GM18508 (cell line): ENCODE measurements around the gene STIM1.
A peak's percentile ranks its signal among the peaks of the same experiment; 100 is the strongest.

Experiments
- ATAC-seq: cut with Tn5 transposase; IDR thresholded peaks from one replicate; pipeline ENCODE4 v1.9.1; 2021; ENCODE audit warnings: moderate number of reproducible peaks; ENCODE audit not compliant: insufficient read depth, unreplicated experiment

STIM1 gene

DNA sequence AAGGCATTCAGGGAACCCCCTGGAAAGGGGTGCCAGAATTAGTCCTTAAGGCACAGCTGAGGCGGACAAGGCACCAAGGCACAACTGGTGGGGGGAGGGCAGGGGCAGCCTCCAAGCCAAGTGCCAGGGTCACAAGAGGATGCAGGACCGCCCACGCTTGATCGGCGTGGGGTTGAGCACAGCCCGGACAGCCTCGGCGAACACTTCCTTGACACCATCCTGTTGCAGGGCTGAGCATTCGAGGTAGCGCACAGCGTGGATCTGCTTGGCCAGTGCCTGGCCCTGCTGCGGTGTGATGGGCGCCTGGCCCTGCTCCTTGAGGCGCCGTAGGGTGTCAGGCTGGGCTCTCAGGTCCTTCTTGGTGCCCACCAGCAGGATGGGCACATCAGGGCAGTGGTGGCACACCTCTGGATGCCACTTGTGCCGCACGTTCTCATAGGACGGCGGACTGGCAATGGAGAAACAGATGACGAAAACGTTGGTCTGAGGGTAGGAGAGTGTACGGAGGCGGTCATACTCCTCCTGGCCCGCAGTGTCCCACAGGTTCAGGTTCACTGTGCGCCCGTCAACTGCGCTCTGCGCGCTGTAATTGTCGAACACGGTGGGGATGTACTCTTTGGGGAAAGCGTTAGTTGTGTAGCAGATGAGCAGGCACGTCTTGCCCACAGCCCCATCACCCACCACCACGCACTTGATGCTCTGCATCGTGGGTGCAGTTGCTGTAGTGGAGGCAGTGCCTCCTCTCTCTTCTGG, 27.9 kb upstream of the STIM1 start:
- no peak for ATAC-seq

GRCh38 chr11:3830088-3830487, 25.4 kb upstream of the STIM1 start:
- no peak for ATAC-seq

- ATAC-seq: no peak
Measured at GRCh38 chr11:3830730-3831129, 24.7 kb upstream of the STIM1 start.

GRCh38 chr11:3831378-3832239, 23.9 kb upstream of the STIM1 start:
- no peak for ATAC-seq

DNA sequence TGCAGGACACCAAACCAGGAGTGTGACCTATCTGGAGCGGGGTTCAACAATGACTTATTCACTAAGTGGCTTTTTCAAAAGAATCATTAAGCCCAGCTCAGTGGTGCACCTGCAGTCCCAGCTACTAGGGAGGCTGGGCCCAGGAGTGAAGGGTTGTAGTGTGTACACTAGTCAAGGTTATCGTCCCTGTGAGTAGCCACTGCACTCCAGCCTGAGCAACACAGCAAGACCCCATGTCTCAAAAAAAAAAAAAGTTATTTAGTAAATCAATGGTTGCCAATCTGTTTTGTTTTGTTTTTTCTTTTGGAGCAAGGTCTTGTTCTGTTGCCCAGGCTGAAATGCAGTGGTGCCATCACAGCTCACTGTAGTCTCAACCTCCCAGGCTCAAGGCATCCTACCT, 22.6 kb upstream of the STIM1 start:
- ATAC-seq: no peak

DNA sequence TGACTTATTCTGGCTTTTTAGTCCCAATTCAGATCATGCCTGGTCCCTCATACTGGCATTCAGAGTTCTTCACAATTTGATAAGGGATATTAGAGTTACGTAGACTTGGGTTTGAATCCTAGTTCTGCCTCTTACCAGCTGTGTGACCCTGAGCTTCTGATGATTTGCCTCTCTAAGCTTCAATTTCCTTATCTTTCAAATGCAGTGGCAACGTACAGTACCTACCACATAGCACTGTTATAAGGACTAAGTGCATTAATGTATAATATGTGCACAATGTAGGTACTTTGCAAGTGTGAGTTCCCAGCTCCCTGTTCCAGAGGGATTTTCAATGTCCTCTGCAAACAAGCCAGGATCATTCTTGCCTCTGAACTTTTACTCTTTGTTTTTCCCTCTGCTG, 22.0 kb upstream of the STIM1 start:
- ATAC-seq: no peak

DNA sequence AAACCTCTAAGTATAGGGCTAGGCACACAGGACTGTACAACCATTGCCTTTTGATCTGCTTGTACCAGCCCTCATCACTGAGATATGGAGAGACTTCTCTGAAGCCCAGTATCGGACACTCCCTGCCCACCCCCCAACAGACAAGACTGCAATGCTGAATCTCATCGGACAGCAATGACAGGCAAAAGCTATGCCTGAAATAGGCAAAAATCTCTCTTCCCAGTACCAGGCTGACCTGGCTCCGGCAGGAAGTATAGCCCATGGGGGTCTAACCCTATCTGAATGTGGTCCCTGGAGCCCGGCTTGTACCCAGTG, 21.2 kb upstream of the STIM1 start:
- no peak for ATAC-seq

DNA sequence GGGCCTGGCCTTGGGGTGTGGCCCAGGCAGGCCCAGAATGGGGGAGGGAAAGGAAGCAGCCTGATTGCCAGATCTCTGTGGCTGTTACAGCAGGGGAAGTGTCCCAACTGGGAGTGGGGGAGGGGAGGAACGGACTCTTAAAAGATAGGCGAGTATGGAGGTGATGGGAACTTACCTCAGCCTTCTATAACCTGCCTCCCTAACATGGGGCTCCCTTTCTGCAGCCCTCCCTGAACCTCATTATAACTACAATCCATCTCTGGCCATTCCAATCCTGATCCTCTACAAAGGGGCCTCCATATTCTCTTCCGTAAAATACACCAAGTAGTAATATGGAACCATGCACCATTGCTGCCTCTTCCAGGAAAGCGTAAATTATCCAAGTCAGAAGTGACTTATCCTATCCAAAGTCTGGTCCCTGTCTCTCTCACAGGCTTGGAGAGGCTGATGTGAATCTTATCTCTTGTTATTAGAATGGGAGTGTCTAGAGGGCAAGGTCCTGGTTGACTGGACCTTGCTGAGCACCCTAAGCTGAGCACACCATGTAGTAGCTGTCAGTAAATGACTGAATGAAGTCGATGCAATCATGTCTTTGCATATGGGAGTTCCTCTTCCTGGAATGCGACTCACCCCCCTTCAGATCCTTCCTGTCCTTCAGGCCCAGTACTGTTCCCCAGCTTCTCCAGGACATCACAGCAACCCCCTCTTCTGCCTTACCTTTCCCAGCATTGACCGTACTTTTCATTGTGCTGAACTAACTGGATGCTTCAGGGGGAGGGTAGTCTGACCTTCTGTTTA, 20.6 kb upstream of the STIM1 start:
- ATAC-seq: no peak

GRCh38 chr11:3835751-3836150, 19.7 kb upstream of the STIM1 start:
- no peak for ATAC-seq

DNA sequence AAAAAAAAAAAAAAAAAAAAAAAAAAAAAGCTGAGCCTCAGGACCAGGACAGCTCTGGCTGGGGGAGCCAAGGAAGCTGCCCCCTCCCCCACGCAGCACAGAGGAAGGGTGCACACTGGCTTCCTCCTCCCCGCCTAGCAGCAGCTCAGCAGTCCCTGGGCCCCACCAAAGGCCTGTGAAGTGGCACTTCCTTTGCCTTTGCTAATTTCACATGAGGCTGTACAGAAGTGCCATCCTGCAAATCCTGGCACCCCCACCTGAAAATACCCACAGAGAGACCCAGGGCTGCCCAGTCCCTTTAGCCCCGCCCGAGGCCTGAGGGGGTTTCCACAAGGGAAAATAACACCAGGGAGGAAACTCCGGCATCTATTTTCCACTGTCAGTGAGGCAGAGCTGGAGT, 18.6 kb upstream of the STIM1 start:
- no peak for ATAC-seq

- no peak for ATAC-seq
Measured at GRCh38 chr11:3837793-3838192, 17.7 kb upstream of the STIM1 start.

DNA sequence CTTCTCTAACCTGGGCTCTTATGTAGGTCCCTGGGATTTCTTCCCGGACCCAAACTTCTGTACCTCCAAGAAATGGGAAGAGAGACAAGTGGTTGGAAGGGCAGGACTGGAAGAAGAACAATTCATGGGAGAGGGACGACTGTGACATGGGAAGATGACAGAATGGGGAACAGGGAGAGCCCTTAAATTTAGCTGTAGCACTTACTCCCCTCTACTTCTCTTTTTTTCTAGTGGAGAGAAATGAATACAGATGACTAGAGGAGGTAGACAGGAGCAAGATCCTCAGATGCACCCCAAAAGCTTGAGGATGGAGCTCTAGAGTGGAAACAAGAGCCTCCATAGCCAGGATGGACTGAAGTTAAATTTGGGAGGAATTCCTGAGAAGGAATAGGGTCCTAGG, 17.0 kb upstream of the STIM1 start:
- no peak for ATAC-seq

DNA sequence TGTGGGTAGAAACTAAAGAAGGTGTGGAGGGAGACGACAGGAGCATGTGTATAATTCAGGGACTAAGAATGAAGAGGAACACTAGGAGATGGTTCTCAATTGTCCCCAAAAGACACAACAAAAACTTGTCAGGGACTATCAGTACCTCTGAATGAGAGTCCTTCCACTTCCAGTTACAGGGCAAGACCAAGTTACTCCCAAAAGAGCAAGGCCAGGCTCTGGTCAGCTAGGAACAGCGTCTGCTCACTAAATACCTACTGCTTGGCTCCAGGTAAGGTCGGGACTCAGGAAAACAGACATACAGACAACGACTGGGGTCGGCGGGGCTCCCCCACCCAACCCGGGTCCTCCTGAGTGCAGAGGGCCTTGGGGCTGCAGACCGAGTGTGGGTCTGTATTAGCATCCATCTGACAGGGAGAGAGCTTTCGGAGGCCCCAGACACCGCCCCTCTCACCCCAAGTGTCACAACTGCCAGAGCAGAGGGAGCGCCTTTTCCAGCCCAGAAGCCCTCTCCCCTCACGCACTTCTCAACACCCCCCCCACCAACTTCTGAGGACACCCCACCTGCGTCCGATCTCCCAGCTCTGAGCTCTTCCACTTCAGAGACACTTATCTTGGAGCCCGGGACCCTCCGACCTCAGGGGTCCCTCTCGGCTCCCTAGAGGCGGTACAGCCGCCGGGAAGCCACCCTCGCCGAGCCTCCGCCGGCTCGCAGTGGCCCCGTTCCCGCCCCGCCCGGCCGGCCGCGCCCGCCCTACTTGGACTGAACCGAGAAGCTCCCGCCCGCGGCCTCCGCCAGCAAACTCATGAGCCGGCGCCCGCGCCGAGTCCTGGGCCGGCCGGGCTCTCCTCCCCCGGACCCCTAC, 15.2 kb upstream of the STIM1 start:
- no peak for ATAC-seq

DNA sequence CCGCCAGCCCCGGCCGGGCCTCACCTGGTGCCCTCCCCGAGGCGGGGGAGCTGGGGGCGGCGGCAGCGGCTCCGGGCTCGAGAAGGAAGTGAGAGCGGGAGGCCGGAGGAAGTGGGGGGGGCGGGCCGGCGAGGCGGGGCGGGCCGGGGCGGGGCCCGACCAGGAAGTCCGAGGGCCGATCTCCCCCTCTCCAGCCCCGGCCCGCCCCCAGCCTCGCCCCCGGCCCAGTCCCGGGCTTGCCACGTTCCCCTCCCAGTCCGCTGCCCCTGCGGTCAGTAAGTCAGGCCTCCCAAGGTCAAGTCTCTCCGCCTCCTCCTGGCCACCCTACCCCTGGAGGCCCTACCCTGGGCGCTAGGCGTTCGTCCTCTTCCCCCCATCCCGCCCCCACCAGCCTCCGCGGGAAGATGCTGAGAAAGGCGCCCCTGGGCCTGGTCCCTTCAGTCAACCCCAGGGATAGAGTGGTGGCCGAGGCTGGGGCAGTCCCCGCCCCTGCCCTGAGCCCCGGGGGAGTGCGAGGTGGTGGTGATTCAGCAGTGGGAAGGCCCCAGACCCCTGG, 14.5 kb upstream of the STIM1 start, which contains the start of gene RHOG:
Gene RHOG (minus strand): TSS at position 90 of the 556 bp plus-strand sequence. CDS start 12,821 bp downstream, outside the sequence.
- ATAC-seq: peak; percentile 9

DNA sequence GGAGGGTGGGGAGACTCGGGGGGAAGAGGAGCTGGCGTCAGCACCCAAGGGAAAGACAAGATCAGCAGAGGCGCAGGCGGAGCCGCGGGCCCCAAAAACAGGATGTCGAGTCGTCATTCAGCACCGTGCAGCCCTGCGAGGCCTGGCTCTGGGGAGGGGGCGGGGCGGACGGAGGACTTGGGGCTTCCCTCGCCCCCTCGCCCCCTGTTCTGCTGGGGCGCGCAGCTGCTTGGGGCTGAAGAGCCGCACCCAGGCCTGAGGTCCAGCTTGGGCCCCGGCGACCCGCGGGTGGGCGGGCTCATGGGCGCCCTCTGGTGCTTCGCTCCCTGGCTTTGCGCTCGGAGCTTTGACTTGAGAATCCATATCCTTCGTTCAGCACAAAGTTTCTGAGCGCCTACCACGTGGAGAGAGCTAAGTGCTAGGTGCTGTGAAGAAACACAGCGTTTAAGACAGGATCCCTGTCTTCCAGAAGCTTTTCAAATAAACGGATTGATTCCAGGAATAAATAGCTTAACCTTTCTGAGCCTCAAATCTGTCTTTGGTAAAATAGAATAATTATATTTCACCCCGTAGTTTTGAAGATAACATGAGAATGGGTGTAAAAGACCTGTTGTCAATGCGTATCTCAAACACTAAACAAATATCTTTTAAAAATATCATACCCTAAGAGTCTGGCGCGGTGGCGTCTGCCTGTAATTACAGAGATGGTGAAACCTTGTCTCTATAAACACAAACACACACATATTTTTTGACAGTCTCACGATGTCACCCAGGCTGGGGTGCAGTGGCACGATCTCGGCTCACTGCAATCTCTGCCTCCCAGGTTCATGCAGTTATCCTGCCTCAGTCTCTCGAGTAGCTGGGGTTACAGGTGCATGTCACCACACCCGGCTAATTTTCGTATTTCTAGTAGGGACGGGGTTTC, 13.8 kb upstream of the STIM1 start:
- ATAC-seq: peak; percentile 44

GRCh38 chr11:3843326-3843725, 12.1 kb upstream of the STIM1 start:
- ATAC-seq: no peak

- ATAC-seq: no peak
Measured at GRCh38 chr11:3845246-3845645, 10.2 kb upstream of the STIM1 start.

DNA sequence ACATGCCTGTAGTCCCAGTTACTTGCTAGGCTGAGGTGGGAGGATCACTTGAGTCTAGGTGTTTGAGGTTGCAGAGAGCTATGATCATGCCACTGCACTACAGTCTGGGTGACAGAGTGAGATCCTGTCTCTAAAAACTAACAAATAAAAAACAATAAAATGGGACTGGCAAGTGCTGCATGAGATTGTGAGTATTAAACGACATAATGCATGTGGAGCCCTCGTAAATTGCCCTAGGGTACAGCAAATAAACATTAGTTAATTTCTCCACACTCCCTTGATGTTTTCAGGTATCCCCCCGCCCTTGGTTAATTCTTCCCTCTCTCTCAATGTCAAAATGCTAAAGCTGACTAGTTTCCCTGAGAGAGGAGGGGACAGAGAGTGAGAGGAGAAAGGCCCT, 9.8 kb upstream of the STIM1 start:
- ATAC-seq: no peak
